Spleen (tissue), 11 donors: ENCODE results near the gene FBLN1. TPM values are rescaled to one million over a fixed set of nuclear protein-coding genes. Genes with fewer than 3 reads are reported as not detected.
"Not testable (repeated sequence)": the region's sequence is repeated elsewhere in the genome, so short reads cannot be mapped to it uniquely, and the experiment has no call there.

Experiments used
- DNase-seq: peaks from one replicate; pipeline ENCODE4 v3.0.0-alpha.2; 2020
- H3K27ac ChIP-seq, 8 donors: fragments of 200-600 bp; sonication (generic) in 7 of 8; 1 replicate in 4 of 8; 2 replicates in 4 of 8; pipeline versions ENCODE4 v1.5.0 to v1.8.0; 2016 to 2021; ENCODE audit warnings: inconsistent platforms in 4 of 8, mild to moderate bottlenecking in 4 of 8, moderate library complexity in 1 of 8
- H3K27me3 ChIP-seq, 7 donors: fragments of 200-600 bp; sonication (generic) in 6 of 7; replicated peaks in 1 of 7; 1 replicate in 4 of 7; 2 replicates in 3 of 7; pipeline versions ENCODE4 v1.5.0 to v1.8.0; 2016 to 2021; ENCODE audit warnings: inconsistent platforms in 3 of 7, mild to moderate bottlenecking in 1 of 7
- H3K36me3 ChIP-seq, 6 donors: fragments of 200-600 bp; sonication (generic) in 5 of 6; 1 replicate in 4 of 6; 2 replicates in 2 of 6; pipeline versions ENCODE4 v1.5.0 to v1.8.0; 2016 to 2021; ENCODE audit warnings: inconsistent platforms in 2 of 6
- H3K4me1 ChIP-seq, 6 donors: fragments of 200-600 bp; sonication (generic) in 5 of 6; 1 replicate in 3 of 6; 2 replicates in 3 of 6; pipeline versions ENCODE4 v1.5.0 to v1.8.0; 2016 to 2021; ENCODE audit warnings: inconsistent platforms in 3 of 6
- H3K4me3 ChIP-seq, 8 donors: fragments of 200-600 bp; sonication (generic) in 7 of 8; 1 replicate in 4 of 8; 2 replicates in 4 of 8; pipeline versions ENCODE4 v1.5.0 to v1.8.0; 2016 to 2021; ENCODE audit warnings: inconsistent platforms in 4 of 8, mild to moderate bottlenecking in 4 of 8, moderate library complexity in 2 of 8
- H3K9me3 ChIP-seq, 8 donors: fragments of 200-600 bp; sonication (generic) in 7 of 8; 1 replicate in 4 of 8; 2 replicates in 4 of 8; pipeline versions ENCODE4 v1.5.0 to v1.8.0; 2016 to 2021; ENCODE audit warnings: inconsistent platforms in 4 of 8
- CTCF ChIP-seq, 11 experiments: fragments of 200-600 bp in 7 of 11; fragments of 450-650 bp in 4 of 11; sonication (generic) in 4 of 11; IDR thresholded peaks in 8 of 11; conservative IDR thresholded peaks in 3 of 11; 1 replicate in 7 of 11; 2 replicates in 4 of 11; pipeline versions ENCODE4 v1.4.0 to v1.8.0; 2016 to 2021; ENCODE audit warnings: antibody characterized with exemption in 11 of 11, inconsistent platforms in 4 of 11, mild to moderate bottlenecking in 1 of 11
- POLR2A ChIP-seq, 3 donors: fragments of 450-650 bp; IDR thresholded peaks; one replicate each; pipeline ENCODE4 v1.5.1; 2017; ENCODE audit warnings: antibody characterized with exemption in 3 of 3, mild to moderate bottlenecking in 1 of 3
- POLR2AphosphoS5 ChIP-seq, 3 donors: sonication (generic); formaldehyde crosslinking; IDR thresholded peaks; one replicate each; pipeline ENCODE4 v1.5.1; 2017; ENCODE audit warnings: antibody characterized with exemption in 3 of 3
- WGBS, 5 donors: extraction: QIAGEN DNeasy Blood & Tissue Kit in 3 of 5; methylation state at CpG; one replicate each; pipeline versions ENCODE4 v1.1.5 to v1.1.7; 2013 to 2018; 5-methylcytosine and 5-hydroxymethylcytosine counted together
- intact Hi-C: fragments of 100-400 bp; cut with DNase I; formaldehyde crosslinking; loops from one replicate; pipeline ENCODE4 v1.15.0; 2023; ENCODE audit warnings: low total_unique reads
- polyA plus RNA-seq, 3 donors: library from polyadenylated mRNA; stranded (reverse); fragments of 200-250 nt; gene quantifications; one replicate each; pipeline ENCODE4 v1.2.1, GENCODE V29; 2013
- total RNA-seq, 7 donors: library from RNA; depleted of rRNA in 3 of 7; stranded (reverse); fragments of >200 nt in 3 of 7; fragmentation: NEBNext Ultra II Directional in 4 of 7; extraction: Animal tissue kit (Norgen Biotek cat#: 25700) in 4 of 7; gene quantifications; one replicate each; pipeline versions ENCODE4 v1.1.0 to v1.2.1, GENCODE V29; 2016 to 2021
- donor health status: healthy with polysubstance abuse.
- donor health status: DM: no; HTN: no; CAD: no; lungs with moderate emphysema.
- donor health status: DM: no; HTN: no; CAD: no.
- donor health status: Bipolar disorder and iron deficiency.
- donor health status: healthy.
- donor health status: DM: no; HTN: no; CAD: no.
- donor health status: DM: yes; HTN: yes; CAD: no.

FBLN1 gene
- total and polyA plus RNA-seq, 10 donors = 1.9 to 20.3 (median 11.0) TPM

- H3K36me3 ChIP-seq = no peaks in the 10 kb centered on the region
- peak overlapping the region in 1 of 8 donors; percentile 28 for H3K27ac ChIP-seq
- H3K27me3 ChIP-seq = peaks cover 0 to 11% (median 0%) of the 10 kb centered on the region in 7 donors
- no peak overlapping the region for H3K4me3 ChIP-seq
- WGBS, 5 donors = 66 to 81% (median 78%) methylated on average over 14 of the region's 14 CpGs
- DNase-seq = no peak
- H3K9me3 ChIP-seq = peaks cover 0 to 4% (median 0%) of the 10 kb centered on the region in 8 donors
- no peaks in the 10 kb centered on the region for H3K4me1 ChIP-seq
- intact Hi-C loops = no loop called here
- TF ChIP-seq POLR2A (IDR thresholded peaks at IDR 0.05) (no peak), POLR2AphosphoS5 (IDR thresholded peaks at IDR 0.05) (peak in 1 of 3 donors; percentile 39)
Measured at GRCh38 chr22:45460288-45461109, 42.2 kb upstream of the FBLN1 start.

- peaks cover 0 to 11% (median 0%) of the 10 kb centered on the region in 7 donors for H3K27me3 ChIP-seq
- no peaks in the 10 kb centered on the region for H3K4me1 ChIP-seq
- intact Hi-C loops = no loop called here
- no peak overlapping the region for H3K4me3 ChIP-seq
- WGBS, 5 donors = 86 to 95% (median 90%) methylated on average over 6 of the region's 6 CpGs
- H3K27ac ChIP-seq = no peak overlapping the region
- TF ChIP-seq POLR2A (IDR thresholded peaks at IDR 0.05) = no peak
- no peak for TF ChIP-seq POLR2AphosphoS5 (IDR thresholded peaks at IDR 0.05)
- no peak for TF ChIP-seq CTCF (IDR thresholded peaks at IDR 0.05 in 8 of 11, conservative IDR thresholded peaks at IDR 0.05 in 3 of 11)
- no peaks in the 10 kb centered on the region for H3K36me3 ChIP-seq
- DNase-seq = no peak
- H3K9me3 ChIP-seq = peaks cover 0 to 14% (median 8%) of the 10 kb centered on the region in 8 donors
Measured at GRCh38 chr22:45462034-45462655, 40.5 kb upstream of the FBLN1 start.

- H3K4me1 ChIP-seq, H3K4me3 ChIP-seq, H3K27ac ChIP-seq, intact Hi-C loops, H3K36me3 ChIP-seq: not testable (repeated sequence)
- Histone ChIP-seq H3K9me3 (peaks cover 0 to 22% (median 8%) of the 10 kb centered on the region in 8 donors), H3K27me3 (peaks cover 0 to 11% (median 0%) of the 10 kb centered on the region in 7 donors)
- 79 to 90% (median 87%) methylated on average over 3 of the region's 3 CpGs for WGBS, 5 donors
- DNase-seq = peak; percentile 10
Measured at GRCh38 chr22:45463691-45464090, 39.0 kb upstream of the FBLN1 start.

- Histone ChIP-seq H3K4me3 (no peak overlapping the region), H3K27ac (no peak overlapping the region), H3K4me1 (no peaks in the 10 kb centered on the region), H3K36me3 (no peaks in the 10 kb centered on the region), H3K27me3 (peaks cover 0 to 3% (median 0%) of the 10 kb centered on the region in 7 donors), H3K9me3 (peaks cover 0 to 22% (median 8%) of the 10 kb centered on the region in 8 donors)
- no peak for DNase-seq
- TF ChIP-seq POLR2A (IDR thresholded peaks at IDR 0.05) (no peak), CTCF (IDR thresholded peaks at IDR 0.05 in 8 of 11, conservative IDR thresholded peaks at IDR 0.05 in 3 of 11) (no peak)
- intact Hi-C loops = no loop called here
- 77 to 91% (median 82%) methylated on average over 3 of the region's 3 CpGs for WGBS, 5 donors
Measured at GRCh38 chr22:45465633-45466032, 37.0 kb upstream of the FBLN1 start.

- peaks cover 0 to 3% (median 0%) of the 10 kb centered on the region in 7 donors for H3K27me3 ChIP-seq
- peaks cover 0 to 18% (median 6%) of the 10 kb centered on the region in 8 donors for H3K9me3 ChIP-seq
- TF ChIP-seq POLR2AphosphoS5 (IDR thresholded peaks at IDR 0.05) = no peak
- TF ChIP-seq CTCF (IDR thresholded peaks at IDR 0.05 in 8 of 11, conservative IDR thresholded peaks at IDR 0.05 in 3 of 11) = no peak
- no peak for TF ChIP-seq POLR2A (IDR thresholded peaks at IDR 0.05)
- no peak overlapping the region for H3K27ac ChIP-seq
- no peak for DNase-seq
- H3K4me3 ChIP-seq = no peak overlapping the region
- no peaks in the 10 kb centered on the region for H3K36me3 ChIP-seq
- WGBS, 5 donors = 79 to 85% (median 84%) methylated on average over 7 of the region's 7 CpGs
- no peaks in the 10 kb centered on the region for H3K4me1 ChIP-seq
- intact Hi-C loops = no loop called here
Measured at GRCh38 chr22:45468872-45469271, 33.8 kb upstream of the FBLN1 start.
